C4-2B (cell line): ENCODE results near the gene HLA-B.

Source experiments
- H3K27ac ChIP-seq: fragments of 450-650 bp; 2 replicates; pipeline ENCODE4 v1.5.1; 2017
- CTCF ChIP-seq: fragments of 450-650 bp; conservative IDR thresholded peaks from 2 replicates; pipeline ENCODE4 v1.5.1; 2017; ENCODE audit warnings: mild to moderate bottlenecking
- ZFX ChIP-seq: fragments of 450-650 bp; IDR thresholded peaks from 2 replicates; pipeline ENCODE4 v1.6.1; 2017

Gene HLA-B

GRCh38 chr6:31386977-31387376, 30.0 kb upstream of the HLA-B start:
- TF ChIP-seq ZFX (no peak), CTCF (no peak)

DNA sequence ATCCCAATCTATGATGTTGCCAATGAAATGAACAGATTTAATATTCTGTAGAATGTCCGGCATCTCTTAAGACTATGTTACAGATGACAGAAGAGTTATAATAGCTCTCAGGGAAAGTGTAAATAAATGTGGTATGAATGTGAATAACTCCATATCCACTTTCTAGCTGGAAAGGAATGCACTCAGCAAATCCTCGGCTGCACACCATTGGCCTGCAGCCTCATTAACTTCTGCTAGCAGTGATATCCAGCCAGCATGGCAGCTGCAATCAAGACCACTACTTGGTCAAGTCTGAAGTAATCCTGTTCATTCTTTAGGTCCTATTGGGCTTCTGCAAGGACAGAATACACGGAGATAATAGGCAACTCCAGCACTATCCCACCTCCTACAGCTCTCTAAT, 29.1 kb upstream of the HLA-B start:
- TF ChIP-seq CTCF (no peak), ZFX (no peak)
- H3K27ac ChIP-seq = no peak overlapping the region

More at GRCh38 chr6:31386977-31387376, 30.0 kb upstream of the HLA-B start:
- H3K27ac ChIP-seq = no peak overlapping the region

DNA sequence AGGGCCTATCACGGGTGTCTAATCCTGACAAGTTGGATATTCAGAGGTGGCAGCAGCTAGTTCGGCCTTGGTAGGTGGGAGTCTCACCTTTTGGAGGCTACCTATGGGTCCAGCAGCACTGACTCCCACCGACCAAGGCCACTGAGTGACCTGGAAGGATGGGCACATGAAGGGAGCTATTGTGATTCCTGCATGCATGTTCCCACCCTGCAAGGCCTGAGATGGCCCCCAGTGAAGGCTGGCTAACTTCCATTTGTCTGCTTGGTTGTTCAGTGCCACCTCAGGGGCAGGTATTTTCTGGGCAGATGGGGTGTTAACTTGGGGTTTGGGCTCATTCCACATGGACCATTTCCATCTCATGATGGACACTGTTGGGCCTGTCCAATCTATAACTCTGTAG, 28.1 kb upstream of the HLA-B start:
- no peak for TF ChIP-seq ZFX
- H3K27ac ChIP-seq = no peak overlapping the region

DNA sequence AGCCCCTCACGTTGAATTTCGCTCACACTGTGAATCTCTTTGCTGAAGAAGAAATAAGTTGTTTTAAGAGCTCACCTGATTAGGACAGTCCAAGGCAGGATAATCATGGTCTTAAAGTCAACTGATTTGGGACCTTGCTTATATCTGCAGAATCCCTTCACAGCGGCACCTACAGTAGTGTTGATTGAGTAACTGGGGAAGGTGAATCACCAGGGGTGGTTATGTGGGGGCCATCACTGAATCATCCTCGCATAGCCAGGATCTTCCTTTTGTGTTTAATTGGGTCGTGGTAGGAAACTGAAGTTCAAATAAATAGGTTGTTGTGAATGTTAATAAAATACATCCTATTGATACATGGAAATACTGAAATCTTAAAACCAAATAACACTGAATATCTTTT, 26.2 kb upstream of the HLA-B start:
- H3K27ac ChIP-seq = no peak overlapping the region
- TF ChIP-seq CTCF = no peak
- TF ChIP-seq ZFX = no peak

GRCh38 chr6:31381666-31382065, 24.7 kb upstream of the HLA-B start:
- TF ChIP-seq CTCF (no peak), ZFX (no peak)
- H3K27ac ChIP-seq = no peak overlapping the region

- no peak overlapping the region for H3K27ac ChIP-seq
- TF ChIP-seq CTCF (no peak), ZFX (no peak)
These were observed 22.9 kb upstream of the HLA-B start for GRCh38 chr6:31379850-31380249.

- TF ChIP-seq ZFX (no peak), CTCF (no peak)
- no peak overlapping the region for H3K27ac ChIP-seq
These were observed 21.7 kb upstream of the HLA-B start for GRCh38 chr6:31378721-31379103.

GRCh38 chr6:31378062-31378720, 21.2 kb upstream of the HLA-B start:
- no peak overlapping the region for H3K27ac ChIP-seq
- no peak for TF ChIP-seq CTCF
- no peak for TF ChIP-seq ZFX
